ENCODE data around the gene NAP1L4. TPM values are rescaled to one million over a fixed set of nuclear protein-coding genes. Genes with fewer than 3 reads are reported as not detected.

NAP1L4 gene
- total RNA-seq, 6 experiments from 2014 or later, result 37.6 to 76.0 (median 56.9) TPM

DNA sequence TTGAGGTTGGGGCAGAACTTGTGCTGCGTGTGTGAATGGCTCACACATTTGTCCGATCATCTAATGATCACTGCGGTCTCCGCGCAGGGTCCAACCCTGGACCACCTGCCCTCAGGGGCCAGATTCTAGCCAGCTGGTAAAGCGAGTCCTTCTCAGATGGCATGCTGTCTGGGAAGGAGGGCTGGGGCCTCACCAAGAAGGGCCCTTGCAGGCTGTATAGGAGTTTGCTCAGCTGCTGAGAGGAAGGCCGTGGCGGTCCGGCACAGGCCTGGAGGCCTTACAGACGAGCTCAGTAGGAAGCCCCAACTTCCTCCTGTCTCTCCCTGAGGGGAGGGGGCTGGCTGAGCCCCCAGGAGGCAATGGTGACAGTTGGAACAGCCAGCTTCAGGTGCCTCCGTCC lies 76.7 kb downstream of the NAP1L4 start:
- intact Hi-C loops (cut with DNase I), result no loop called here

DNA sequence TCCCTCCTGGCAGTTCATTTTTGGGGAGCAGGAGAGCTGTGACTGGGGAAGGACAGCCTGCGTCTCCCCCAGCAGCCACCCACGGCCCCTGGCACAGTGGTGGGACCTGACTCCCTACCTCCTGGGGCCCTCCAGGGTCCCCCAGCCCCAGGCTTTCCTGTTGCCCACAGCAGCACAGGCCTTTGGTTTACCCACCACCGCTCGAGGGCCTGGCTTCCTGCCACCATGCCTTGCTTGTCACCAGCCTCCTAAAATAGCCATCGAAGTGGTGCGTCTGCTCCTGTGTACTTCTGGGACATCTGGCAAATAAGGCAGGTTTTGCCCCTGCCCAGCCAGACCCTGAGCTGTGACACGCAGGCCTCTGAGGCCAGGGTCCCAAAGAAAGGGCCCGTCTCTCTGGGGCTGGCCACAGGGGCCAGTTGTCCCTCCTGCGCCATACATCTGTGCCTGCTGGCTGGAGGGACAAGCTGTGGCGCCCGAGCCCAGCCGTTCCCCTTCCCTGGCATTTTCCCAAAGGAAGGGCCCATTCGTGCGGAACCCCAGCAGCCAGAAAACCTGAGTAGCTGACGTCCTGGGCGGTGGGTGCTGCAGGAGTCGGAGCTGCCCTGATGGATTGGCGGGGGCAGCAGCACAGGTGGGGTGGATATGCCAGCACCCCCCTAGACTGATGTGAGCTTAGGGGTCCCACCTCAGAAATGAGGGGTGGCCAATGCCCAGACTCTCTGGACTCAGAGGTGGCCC lies 77.5 kb downstream of the NAP1L4 start:
- Histone ChIP-seq H3K9me3 (no peaks in the 10 kb centered on the region), H3K27ac (no peak overlapping the region), H3K4me1 (no peaks in the 10 kb centered on the region), H3K4me3 (no peak overlapping the region), H3K36me3 (no peaks in the 10 kb centered on the region), H3K27me3 (no peaks in the 10 kb centered on the region)
- no peak for ATAC-seq
- WGBS (ENCODE audit: insufficient coverage, low coverage, low lambda C conversion rate, missing lambda C conversion rate), result 41% methylated on average over 5 of the region's 18 CpGs
- intact Hi-C loops (cut with DNase I), result no loop called here
- TF ChIP-seq, protein P1, sequence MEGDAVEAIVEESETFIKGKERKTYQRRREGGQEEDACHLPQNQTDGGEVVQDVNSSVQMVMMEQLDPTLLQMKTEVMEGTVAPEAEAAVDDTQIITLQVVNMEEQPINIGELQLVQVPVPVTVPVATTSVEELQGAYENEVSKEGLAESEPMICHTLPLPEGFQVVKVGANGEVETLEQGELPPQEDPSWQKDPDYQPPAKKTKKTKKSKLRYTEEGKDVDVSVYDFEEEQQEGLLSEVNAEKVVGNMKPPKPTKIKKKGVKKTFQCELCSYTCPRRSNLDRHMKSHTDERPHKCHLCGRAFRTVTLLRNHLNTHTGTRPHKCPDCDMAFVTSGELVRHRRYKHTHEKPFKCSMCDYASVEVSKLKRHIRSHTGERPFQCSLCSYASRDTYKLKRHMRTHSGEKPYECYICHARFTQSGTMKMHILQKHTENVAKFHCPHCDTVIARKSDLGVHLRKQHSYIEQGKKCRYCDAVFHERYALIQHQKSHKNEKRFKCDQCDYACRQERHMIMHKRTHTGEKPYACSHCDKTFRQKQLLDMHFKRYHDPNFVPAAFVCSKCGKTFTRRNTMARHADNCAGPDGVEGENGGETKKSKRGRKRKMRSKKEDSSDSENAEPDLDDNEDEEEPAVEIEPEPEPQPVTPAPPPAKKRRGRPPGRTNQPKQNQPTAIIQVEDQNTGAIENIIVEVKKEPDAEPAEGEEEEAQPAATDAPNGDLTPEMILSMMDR (IDR thresholded peaks at IDR 0.05), result no peak
- TF ChIP-seq POLR2A (IDR thresholded peaks at IDR 0.05), result no peak
- DNase-seq, result no peak

More for the DNA sequence above, 76.7 kb downstream of the NAP1L4 start:
- TF ChIP-seq, protein P1 (IDR thresholded peaks at IDR 0.05), result no peak
- no peak for TF ChIP-seq POLR2A (IDR thresholded peaks at IDR 0.05)
- H3K9me3 ChIP-seq, result no peaks in the 10 kb centered on the region
- H3K27ac ChIP-seq, result no peak overlapping the region
- DNase-seq (no peak), ATAC-seq (no peak)
- no peaks in the 10 kb centered on the region for H3K36me3 ChIP-seq
- no peaks in the 10 kb centered on the region for H3K4me1 ChIP-seq
- WGBS (ENCODE audit: insufficient coverage, low coverage, low lambda C conversion rate, missing lambda C conversion rate), result 53% methylated on average over 3 of the region's 11 CpGs
- no peaks in the 10 kb centered on the region for H3K27me3 ChIP-seq
- H3K4me3 ChIP-seq, result no peak overlapping the region

DNA sequence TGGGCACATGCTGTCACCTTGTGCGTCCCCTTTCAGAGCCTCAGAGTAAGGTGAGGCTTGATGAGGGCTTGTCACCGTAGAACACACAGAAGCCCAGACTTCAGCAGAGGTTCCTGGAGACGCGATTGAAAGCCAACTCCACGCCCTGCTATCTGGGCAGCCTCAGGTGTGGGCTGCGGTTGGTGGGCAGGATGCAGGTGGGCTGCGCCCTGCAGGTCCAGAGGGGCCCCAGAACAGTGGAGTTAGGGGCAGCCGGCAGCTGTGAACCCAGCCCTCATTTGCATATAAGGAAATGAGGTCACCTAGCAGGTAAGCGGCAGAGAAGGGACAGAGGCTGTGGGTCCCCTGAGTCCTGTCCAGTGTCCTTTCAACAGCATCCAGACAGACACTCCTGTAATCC lies 78.4 kb downstream of the NAP1L4 start:
- ATAC-seq (no peak), DNase-seq (no peak)
- TF ChIP-seq, protein P1 (IDR thresholded peaks at IDR 0.05), result no peak
- TF ChIP-seq POLR2A (IDR thresholded peaks at IDR 0.05), result no peak
- H3K9me3 ChIP-seq, result no peaks in the 10 kb centered on the region
- H3K4me3 ChIP-seq, result no peak overlapping the region
- H3K27me3 ChIP-seq, result no peaks in the 10 kb centered on the region
- intact Hi-C loops (cut with DNase I), result no loop called here
- no peak overlapping the region for H3K27ac ChIP-seq
- WGBS (ENCODE audit: insufficient coverage, low coverage, low lambda C conversion rate, missing lambda C conversion rate), result 40% methylated on average over 1 of the region's 9 CpGs
- no peaks in the 10 kb centered on the region for H3K4me1 ChIP-seq
- no peaks in the 10 kb centered on the region for H3K36me3 ChIP-seq

DNA sequence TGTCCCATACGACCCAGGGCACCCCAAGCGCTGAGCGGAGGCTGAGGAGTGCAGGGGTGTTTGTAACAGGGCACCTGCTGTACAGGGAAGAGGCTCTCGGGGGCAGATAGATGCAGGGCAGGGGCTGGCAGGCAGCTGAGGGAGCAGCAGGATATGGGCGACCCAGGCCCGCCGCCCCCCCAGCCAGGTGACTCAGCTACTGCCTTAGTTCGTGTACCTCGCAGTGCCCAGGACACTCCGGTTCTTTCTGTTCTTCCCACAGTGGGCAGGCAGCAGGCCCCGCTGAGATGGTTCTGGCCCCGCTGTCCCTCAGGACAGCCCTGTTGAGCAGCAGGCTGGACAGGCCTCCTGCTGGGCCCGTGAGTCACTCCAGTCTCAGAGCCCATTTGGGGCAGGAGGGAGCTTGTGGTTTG lies 79.1 kb downstream of the NAP1L4 start:
- H3K4me3 ChIP-seq, result no peak overlapping the region
- no peak overlapping the region for H3K27ac ChIP-seq
- ATAC-seq (peak in 1 of 4 donors; percentile 2), DNase-seq (no peak)
- H3K4me1 ChIP-seq, result no peaks in the 10 kb centered on the region
- 82% methylated on average over 12 of the region's 13 CpGs for WGBS (ENCODE audit: insufficient coverage, low coverage, low lambda C conversion rate, missing lambda C conversion rate)
- TF ChIP-seq, protein P1 (IDR thresholded peaks at IDR 0.05), result no peak
- TF ChIP-seq POLR2A (IDR thresholded peaks at IDR 0.05), result no peak
- no peaks in the 10 kb centered on the region for H3K9me3 ChIP-seq
- H3K27me3 ChIP-seq, result no peaks in the 10 kb centered on the region
- H3K36me3 ChIP-seq, result no peaks in the 10 kb centered on the region
- intact Hi-C loops (cut with DNase I), result no loop called here

Measured in right lobe of liver (tissue), 6 donors.